H1 (cell line): ENCODE data around the gene FANCM. TPM values are rescaled to one million over a fixed set of nuclear protein-coding genes. Genes with fewer than 3 reads are reported as not detected.

Source experiments
- CTCF ChIA-PET: fragments of 300-600 bp; sonication (Branson Sonifier 250); formaldehyde crosslinking; loops from one replicate; lab custom pipeline; 2021; ENCODE audit not compliant: partially characterized antibody; lab: Charles Lee
- POLR2A ChIA-PET: fragments of 300-600 bp; sonication (Branson Sonifier 250); formaldehyde crosslinking; loops from one replicate; lab custom pipeline; 2021; ENCODE audit warnings: inconsistent platforms; ENCODE audit not compliant: partially characterized antibody; lab: Charles Lee
- DNase-seq, 2 experiments: peaks; one replicate each; pipeline versions ENCODE4 v3.0.0 to v3.0.0-alpha.2; 2010 to 2022; ENCODE audit warnings: low spot score in 2 of 2, low read depth in 1 of 2, mixed read lengths in 1 of 2
- FAIRE-seq: peaks from 2 replicates; lab custom pipeline; 2011; peaks lifted over from hg19 to GRCh38; lab: Jason Lieb, UNC
- H2AFZ ChIP-seq: 2 replicates; pipeline ENCODE4 v1.8.1; 2012; ENCODE audit warnings: low read length, inconsistent platforms
- H2AK5ac ChIP-seq: 2 replicates; pipeline ENCODE4 v1.6.1; 2013; ENCODE audit warnings: low read depth, low read length
- H2BK120ac ChIP-seq: replicated peaks from 2 replicates; pipeline ENCODE3; 2013; ENCODE audit warnings: low read depth, low read length, inconsistent platforms
- H2BK12ac ChIP-seq: 2 replicates; pipeline ENCODE4 v1.6.1; 2013; ENCODE audit warnings: low read depth, low read length
- H2BK15ac ChIP-seq: 2 replicates; pipeline ENCODE4 v1.6.1; 2013; ENCODE audit warnings: low read length
- H2BK20ac ChIP-seq: 2 replicates; pipeline ENCODE4 v1.6.1; 2013; ENCODE audit warnings: low read length
- H2BK5ac ChIP-seq: 2 replicates; pipeline ENCODE4 v1.6.1; 2013; ENCODE audit warnings: low read depth, low read length
- H3K14ac ChIP-seq: 2 replicates; pipeline ENCODE4 v1.6.1; 2013; ENCODE audit warnings: inconsistent platforms; ENCODE audit not compliant: insufficient read length
- H3K18ac ChIP-seq: 2 replicates; pipeline ENCODE4 v1.6.1; 2013; ENCODE audit warnings: low read length; ENCODE audit errors: extremely low read depth
- H3K23ac ChIP-seq: 2 replicates; pipeline ENCODE4 v1.6.1; 2013; ENCODE audit warnings: inconsistent platforms; ENCODE audit not compliant: insufficient read length
- H3K23me2 ChIP-seq: 2 replicates; pipeline ENCODE4 v1.6.1; 2013; ENCODE audit warnings: low read depth, low read length
- H3K27ac ChIP-seq: 2 replicates; pipeline ENCODE4 v1.6.1; 2011; ENCODE audit warnings: low read depth, low read length, inconsistent platforms
- H3K27me3 ChIP-seq, 4 experiments: replicated peaks in 1 of 4; 1 replicate in 1 of 4; 2 replicates in 3 of 4; pipeline versions ENCODE4 v1.6.1 to v1.8.1; 2011 to 2013; ENCODE audit warnings: low read length in 3 of 4, mild to moderate bottlenecking in 3 of 4, inconsistent platforms in 2 of 4, mixed read lengths in 2 of 4, moderate library complexity in 1 of 4; ENCODE audit not compliant: control insufficient read depth in 3 of 4, insufficient read depth in 3 of 4; ENCODE audit errors: extremely low read depth in 1 of 4
- H3K36me3 ChIP-seq, 4 experiments: 2 replicates each; pipeline versions ENCODE4 v1.6.1 to v1.8.1; 2011 to 2013; ENCODE audit warnings: mild to moderate bottlenecking in 4 of 4, low read length in 3 of 4, moderate library complexity in 2 of 4, control low read depth in 1 of 4, inconsistent platforms in 1 of 4; ENCODE audit not compliant: insufficient read depth in 4 of 4, control insufficient read depth in 2 of 4
- H3K4ac ChIP-seq: replicated peaks from 2 replicates; pipeline ENCODE3; 2013; ENCODE audit warnings: low read length, low read depth, mixed read lengths, inconsistent platforms; ENCODE audit not compliant: insufficient read length
- H3K4me1 ChIP-seq, 4 experiments: replicated peaks in 1 of 4; 1 replicate in 1 of 4; 2 replicates in 3 of 4; pipeline versions ENCODE4 v1.6.1 to v1.8.1; 2011 to 2013; ENCODE audit warnings: low read length in 3 of 4, inconsistent platforms in 2 of 4, mixed read lengths in 1 of 4; ENCODE audit not compliant: insufficient read depth in 4 of 4, control insufficient read depth in 3 of 4
- H3K4me2 ChIP-seq, 2 experiments: 2 replicates each; pipeline versions ENCODE4 v1.6.1 to v1.8.1; 2011 to 2013; ENCODE audit warnings: low read depth in 2 of 2, low read length in 2 of 2, control low read depth in 1 of 2, inconsistent platforms in 1 of 2, mild to moderate bottlenecking in 1 of 2; ENCODE audit not compliant: insufficient read depth in 1 of 2
- H3K4me3 ChIP-seq, 4 experiments: fragments of 200-600, 300-600 bp in 1 of 4; sonication (generic), shearing (Covaris generic), sonication (Bioruptor Twin) in 1 of 4; 2 replicates each; pipeline versions ENCODE4 v1.5.1 to v1.8.1; 2011 to 2016; ENCODE audit warnings: low read length in 4 of 4, low read depth in 3 of 4, control low read depth in 2 of 4, inconsistent platforms in 2 of 4, mild to moderate bottlenecking in 2 of 4, mixed read lengths in 1 of 4, moderate library complexity in 1 of 4; ENCODE audit not compliant: insufficient read depth in 2 of 4; ENCODE audit errors: extremely low read depth in 1 of 4
- H3K56ac ChIP-seq: replicated peaks from 2 replicates; pipeline ENCODE3; 2013; ENCODE audit warnings: low read depth, mild to moderate bottlenecking, mixed read lengths, low read length, inconsistent platforms; ENCODE audit not compliant: insufficient read length
- H3K79me1 ChIP-seq: 2 replicates; pipeline ENCODE4 v1.6.1; 2013; ENCODE audit warnings: low read depth, low read length, control low read depth
- H3K79me2 ChIP-seq, 2 experiments: 2 replicates each; pipeline versions ENCODE4 v1.6.1 to v1.8.1; 2012 to 2013; ENCODE audit warnings: low read length in 2 of 2, mild to moderate bottlenecking in 2 of 2, inconsistent platforms in 1 of 2; ENCODE audit not compliant: insufficient read depth in 2 of 2, control insufficient read depth in 1 of 2
- H3K9ac ChIP-seq, 4 experiments: replicated peaks in 1 of 4; 1 replicate in 1 of 4; 2 replicates in 3 of 4; pipeline versions ENCODE4 v1.6.1 to v1.8.1; 2011 to 2013; ENCODE audit warnings: low read depth in 3 of 4, low read length in 3 of 4, control low read depth in 2 of 4, mild to moderate bottlenecking in 2 of 4, moderate library complexity in 2 of 4, inconsistent platforms in 1 of 4; ENCODE audit errors: extremely low read depth in 1 of 4
- H3K9me3 ChIP-seq, 2 experiments: 2 replicates each; pipeline versions ENCODE4 v1.6.1 to v1.8.1; 2012 to 2013; ENCODE audit warnings: mild to moderate bottlenecking in 2 of 2, moderate library complexity in 2 of 2, control low read depth in 1 of 2, inconsistent platforms in 1 of 2, low read depth in 1 of 2, low read length in 1 of 2, mixed read lengths in 1 of 2; ENCODE audit not compliant: insufficient read depth in 2 of 2
- H4K20me1 ChIP-seq, 2 experiments: replicated peaks in 1 of 2; 2 replicates each; pipeline versions ENCODE3 to v1.8.1; 2011 to 2013; ENCODE audit warnings: inconsistent platforms in 2 of 2, low read length in 2 of 2, mild to moderate bottlenecking in 1 of 2; ENCODE audit not compliant: insufficient read depth in 2 of 2, control insufficient read depth in 1 of 2
- H4K5ac ChIP-seq: 2 replicates; pipeline ENCODE4 v1.6.1; 2013; ENCODE audit warnings: low read length, low read depth, mixed read lengths, inconsistent platforms; ENCODE audit not compliant: insufficient read length
- H4K8ac ChIP-seq: 2 replicates; pipeline ENCODE4 v1.8.0; 2013; ENCODE audit warnings: mild to moderate bottlenecking, moderate library complexity, low read length, inconsistent platforms; ENCODE audit not compliant: insufficient read depth; ENCODE audit errors: extremely low read depth
- H4K91ac ChIP-seq: replicated peaks from 2 replicates; pipeline ENCODE3; 2013; ENCODE audit warnings: low read length, mixed read lengths, inconsistent platforms; ENCODE audit not compliant: insufficient read length
- BRCA1 ChIP-seq: IDR thresholded peaks from 2 replicates; pipeline ENCODE4 v1.6.1; 2012; ENCODE audit warnings: low read depth, low read length, improper control_type of control experiment
- CBX5 ChIP-seq: fragments of 300-800, 300-1000 bp; sonication (generic); IDR thresholded peaks from 2 replicates; pipeline ENCODE4 v1.7.1; 2016; ENCODE audit warnings: antibody characterized with exemption, low read length, low read depth
- JUND ChIP-seq: IDR thresholded peaks from 2 replicates; pipeline ENCODE4 v1.6.1; 2011; ENCODE audit warnings: mild to moderate bottlenecking, improper control_type of control experiment, low read length
- NRF1 ChIP-seq: IDR thresholded peaks from 2 replicates; pipeline ENCODE4 v1.6.1; 2011; ENCODE audit warnings: mild to moderate bottlenecking, low read depth, low read length, improper control_type of control experiment
- RNF2 ChIP-seq: fragments of 200-900, 300-1000 bp; sonication (generic); IDR thresholded peaks from 2 replicates; pipeline ENCODE4 v1.7.1; 2016; ENCODE audit warnings: borderline replicate concordance, low read depth, mild to moderate bottlenecking, antibody characterized with exemption, low read length; ENCODE audit not compliant: poor library complexity, severe bottlenecking; ENCODE audit errors: missing control alignments
- SP2 ChIP-seq: IDR thresholded peaks from 2 replicates; pipeline ENCODE4 v1.6.1; 2012; ENCODE audit warnings: mild to moderate bottlenecking, low read length, inconsistent platforms
- WGBS, 2 experiments: shearing (Covaris generic) in 1 of 2; methylation state at CpG; one replicate each; pipeline versions ENCODE4 v1.1.6 to v1.1.7; 2013 to 2015; ENCODE audit warnings: low lambda C conversion rate in 2 of 2, mixed read lengths in 2 of 2, inconsistent platforms in 1 of 2, low coverage in 1 of 2, missing lambda C conversion rate in 1 of 2; ENCODE audit not compliant: insufficient replicate concordance in 2 of 2, insufficient coverage in 1 of 2, insufficient read length in 1 of 2; ENCODE audit errors: extremely low coverage in 1 of 2, missing lambda C conversion rate in 1 of 2; 5-methylcytosine and 5-hydroxymethylcytosine counted together
- polyA plus RNA-seq, 7 experiments: library from polyadenylated mRNA; depleted of rRNA in 3 of 7; stranded (reverse) in 5 of 7; unstranded in 2 of 7; fragments of >200 nt in 5 of 7; fragments of 200-250 nt in 2 of 7; gene quantifications; 1 replicate in 5 of 7; 2 replicates in 1 of 7; 4 replicates in 1 of 7; pipeline versions ENCODE4 v1.2.1 to v1.2.3, GENCODE V29; 2011 to 2013; ENCODE audit warnings: missing spikeins in 2 of 7, mixed read lengths in 2 of 7
- total RNA-seq: library from RNA; stranded (reverse); fragmentation: NEBNext Ultra II Directional; extraction: Animal tissue kit (Norgen Biotek cat#: 25700); gene quantifications from 2 replicates; pipeline ENCODE4 v1.2.1, GENCODE V29; 2021

FANCM gene
- total and polyA plus RNA-seq, 2 of the 8 experiments (the other 6 are each of a cell fraction or from before 2014, with no cell fraction given) = 3.2 to 10.5 TPM

DNA sequence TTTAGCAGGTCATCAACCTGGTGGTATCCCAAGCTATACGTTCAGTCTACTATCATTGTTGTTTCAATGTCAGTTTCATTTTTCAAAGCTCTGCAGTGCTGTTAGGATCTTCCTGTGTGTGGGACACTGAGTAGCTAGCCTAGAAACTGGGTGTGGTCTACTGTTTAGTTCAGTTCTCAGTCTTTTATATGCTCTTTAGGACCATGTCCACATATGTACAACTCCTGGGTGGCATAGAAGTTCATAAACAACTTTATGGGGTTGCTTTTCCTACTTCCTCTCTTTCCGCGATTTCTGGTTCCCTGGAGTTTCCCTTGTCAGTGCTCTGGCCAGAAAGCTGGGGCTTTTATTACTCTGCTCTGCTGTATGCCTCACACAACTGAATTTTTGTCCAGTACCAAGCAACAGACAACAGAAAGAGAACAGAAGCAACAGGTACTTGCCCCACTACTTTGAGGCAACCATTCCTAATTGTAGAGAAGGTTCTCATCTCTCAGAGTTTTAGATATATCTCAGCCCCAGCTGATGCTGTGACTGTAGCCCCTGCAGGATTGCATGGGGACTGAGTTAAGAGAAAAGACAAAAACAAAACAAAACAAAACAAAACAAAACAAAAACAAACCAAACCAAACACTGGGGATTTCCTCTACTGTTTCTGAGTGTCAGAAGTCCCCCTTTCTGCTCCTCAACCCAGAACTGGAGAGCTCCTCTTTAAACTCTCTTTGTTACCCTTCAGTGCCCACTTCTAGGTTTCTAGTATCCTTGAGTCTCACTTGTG, 86.9 kb downstream of the FANCM start:
- TF ChIP-seq SP2 = no peak
- TF ChIP-seq BRCA1 = no peak
- no peak for TF ChIP-seq JUND
- no peak for TF ChIP-seq NRF1
- TF ChIP-seq RNF2 = no peak
- TF ChIP-seq CBX5 = no peak
- Histone ChIP-seq H4K8ac (no peak overlapping the region), H3K4me1 (no peaks in the 10 kb centered on the region), H4K20me1 (peaks cover 0 to 2% of the 10 kb centered on the region in 2 experiments), H3K4me2 (no peak overlapping the region), H2BK12ac (no peak overlapping the region), H3K56ac (no peak overlapping the region), H3K14ac (no peak overlapping the region), H4K5ac (no peak overlapping the region), H3K4ac (no peak overlapping the region), H2BK120ac (no peak overlapping the region), H3K23me2 (no peaks in the 10 kb centered on the region), H3K4me3 (no peak overlapping the region), H2AK5ac (no peak overlapping the region), H3K79me2 (no peaks in the 10 kb centered on the region), H4K91ac (no peak overlapping the region), H2BK20ac (no peak overlapping the region), H3K27ac (no peak overlapping the region), H3K27me3 (no peaks in the 10 kb centered on the region), H2AFZ (no peak overlapping the region), H2BK15ac (no peak overlapping the region), H3K18ac (no peak overlapping the region), H3K9ac (no peak overlapping the region), H2BK5ac (no peak overlapping the region), H3K23ac (no peak overlapping the region), H3K9me3 (no peaks in the 10 kb centered on the region), H3K79me1 (no peaks in the 10 kb centered on the region), H3K36me3 (peaks cover 7 to 62% (median 28%) of the 10 kb centered on the region in 4 experiments)
- no peak for DNase-seq
- ChIA-PET POLR2A (no interaction called here), CTCF (interaction anchor here (0.6 to 1.5 kb wide), 3 partner anchors 24 to 1372 kb away, joined by 3 to 5 read pairs (median 4); no protein-coding TSS in a partner anchor)
- no peak for FAIRE-seq
- WGBS, 2 experiments = 100% methylated on average over 3 of the region's 3 CpGs; no CpG with 5 or more reads in 1 of the 2 experiments
